ES-I3 (cell line): ENCODE results near the gene NRSN2.

ENCODE experiments used
- H3K36me3 ChIP-seq: 2 replicates; pipeline ENCODE4 v1.6.1; 2013; ENCODE audit warnings: mild to moderate bottlenecking, low read length, control low read depth, moderate library complexity; ENCODE audit not compliant: insufficient read depth
- H3K4me1 ChIP-seq: 2 replicates; pipeline ENCODE4 v1.6.1; 2013; ENCODE audit warnings: mild to moderate bottlenecking, control low read depth, low read length; ENCODE audit not compliant: insufficient read depth
- H3K9ac ChIP-seq: 2 replicates; pipeline ENCODE4 v1.6.1; 2013; ENCODE audit warnings: low read depth, mild to moderate bottlenecking, low read length, moderate library complexity
- H3K9me3 ChIP-seq: 2 replicates; pipeline ENCODE4 v1.6.1; 2013; ENCODE audit warnings: mild to moderate bottlenecking, low read length, moderate library complexity; ENCODE audit not compliant: control insufficient read depth, insufficient read depth

Gene NRSN2

GRCh38 chr20:356745-357144, 9.8 kb downstream of the NRSN2 start:
- H3K36me3 ChIP-seq: no peaks in the 10 kb centered on the region
- H3K4me1 ChIP-seq: peaks cover 12% of the 10 kb centered on the region

GRCh38 chr20:358891-359555, 12.1 kb downstream of the NRSN2 start:
- no peaks in the 10 kb centered on the region for H3K9me3 ChIP-seq
- H3K4me1 ChIP-seq: peaks cover 18% of the 10 kb centered on the region
- no peak overlapping the region for H3K9ac ChIP-seq
- H3K36me3 ChIP-seq: no peaks in the 10 kb centered on the region

More at GRCh38 chr20:356745-357144, 9.8 kb downstream of the NRSN2 start:
- Histone ChIP-seq H3K9ac (no peak overlapping the region), H3K9me3 (no peaks in the 10 kb centered on the region)

GRCh38 chr20:361561-361960, 14.7 kb downstream of the NRSN2 start:
- Histone ChIP-seq H3K36me3 (no peaks in the 10 kb centered on the region), H3K4me1 (peaks cover 22% of the 10 kb centered on the region)

GRCh38 chr20:362271-363254, 15.7 kb downstream of the NRSN2 start:
- no peaks in the 10 kb centered on the region for H3K36me3 ChIP-seq

More at GRCh38 chr20:361561-361960, 14.7 kb downstream of the NRSN2 start:
- no peaks in the 10 kb centered on the region for H3K9me3 ChIP-seq
- H3K9ac ChIP-seq: no peak overlapping the region

GRCh38 chr20:363319-364078, 16.6 kb downstream of the NRSN2 start:
- Histone ChIP-seq H3K9me3 (no peaks in the 10 kb centered on the region), H3K9ac (no peak overlapping the region), H3K4me1 (peaks cover 22% of the 10 kb centered on the region), H3K36me3 (no peaks in the 10 kb centered on the region)

More at GRCh38 chr20:362271-363254, 15.7 kb downstream of the NRSN2 start:
- Histone ChIP-seq H3K4me1 (peaks cover 22% of the 10 kb centered on the region), H3K9me3 (no peaks in the 10 kb centered on the region), H3K9ac (no peak overlapping the region)

- H3K4me1 ChIP-seq: peaks cover 18% of the 10 kb centered on the region
- H3K9me3 ChIP-seq: no peaks in the 10 kb centered on the region
- H3K36me3 ChIP-seq: no peaks in the 10 kb centered on the region
- H3K9ac ChIP-seq: no peak overlapping the region
Observed at GRCh38 chr20:364905-365794, 18.2 kb downstream of the NRSN2 start.

GRCh38 chr20:366041-366718, 19.3 kb downstream of the NRSN2 start:
- Histone ChIP-seq H3K9me3 (no peaks in the 10 kb centered on the region), H3K9ac (no peak overlapping the region), H3K4me1 (peaks cover 10% of the 10 kb centered on the region), H3K36me3 (no peaks in the 10 kb centered on the region)

GRCh38 chr20:366719-367485, 20.0 kb downstream of the NRSN2 start:
- Histone ChIP-seq H3K36me3 (no peaks in the 10 kb centered on the region), H3K9me3 (no peaks in the 10 kb centered on the region), H3K9ac (no peak overlapping the region), H3K4me1 (peaks cover 16% of the 10 kb centered on the region)

- H3K9ac ChIP-seq: no peak overlapping the region
- no peaks in the 10 kb centered on the region for H3K9me3 ChIP-seq
- H3K36me3 ChIP-seq: no peaks in the 10 kb centered on the region
- peaks cover 20% of the 10 kb centered on the region for H3K4me1 ChIP-seq
Observed at GRCh38 chr20:367486-367887, 20.6 kb downstream of the NRSN2 start.

- no peaks in the 10 kb centered on the region for H3K36me3 ChIP-seq
- peaks cover 13% of the 10 kb centered on the region for H3K4me1 ChIP-seq
- no peaks in the 10 kb centered on the region for H3K9me3 ChIP-seq
- no peak overlapping the region for H3K9ac ChIP-seq
Observed at GRCh38 chr20:368915-369314, 22.0 kb downstream of the NRSN2 start.

GRCh38 chr20:370151-370600, 23.3 kb downstream of the NRSN2 start:
- Histone ChIP-seq H3K9ac (no peak overlapping the region), H3K36me3 (no peaks in the 10 kb centered on the region), H3K4me1 (peaks cover 13% of the 10 kb centered on the region), H3K9me3 (no peaks in the 10 kb centered on the region)

GRCh38 chr20:370977-371754, 24.3 kb downstream of the NRSN2 start:
- Histone ChIP-seq H3K9ac (no peak overlapping the region), H3K4me1 (peaks cover 11% of the 10 kb centered on the region), H3K9me3 (no peaks in the 10 kb centered on the region), H3K36me3 (no peaks in the 10 kb centered on the region)
